Nephron (organoid): ENCODE measurements around the gene RP9.

Experiments used
- H3K27ac Mint-ChIP-seq, 3 experiments: 2 replicates each; pipeline ENCODE4 v1.8.0; 2020; ENCODE audit warnings: mixed read lengths in 3 of 3, mild to moderate bottlenecking in 2 of 3, moderate library complexity in 1 of 3
- H3K27me3 Mint-ChIP-seq: 2 replicates; pipeline ENCODE4 v1.8.0; 2021; ENCODE audit warnings: low read depth, mild to moderate bottlenecking, moderate library complexity, mixed read lengths
- H3K36me3 Mint-ChIP-seq: 2 replicates; pipeline ENCODE4 v1.8.0; 2020; ENCODE audit warnings: low read depth, mixed read lengths
- H3K4me1 Mint-ChIP-seq: 2 replicates; pipeline ENCODE4 v1.8.0; 2020; ENCODE audit warnings: mixed read lengths
- H3K4me3 Mint-ChIP-seq, 3 experiments: 2 replicates each; pipeline ENCODE4 v1.8.0; 2020; ENCODE audit warnings: mild to moderate bottlenecking in 3 of 3, mixed read lengths in 3 of 3, moderate library complexity in 2 of 3
- H3K9me3 Mint-ChIP-seq: 2 replicates; pipeline ENCODE4 v1.8.0; 2020; ENCODE audit warnings: mixed read lengths
- TF ChIP-seq, protein P1 (sequence below), 3 experiments: fragments of 200-600 bp; sonication (generic); IDR thresholded peaks; one replicate each; pipeline ENCODE4 v1.5.0; 2021; ENCODE audit warnings: antibody characterized with exemption in 3 of 3; ENCODE audit not compliant: unreplicated experiment in 3 of 3

The RP9 gene

GRCh38 chr7:33075818-33076518, 33.2 kb downstream of the RP9 start:
- Mint-ChIP-seq H3K36me3 (no peaks in the 10 kb centered on the region), H3K4me3 (no peak overlapping the region), H3K9me3 (peaks cover 15% of the 10 kb centered on the region), H3K27ac (no peak overlapping the region), H3K4me1 (peaks cover 8% of the 10 kb centered on the region), H3K27me3 (peaks cover 12% of the 10 kb centered on the region)
- TF ChIP-seq, protein P1, sequence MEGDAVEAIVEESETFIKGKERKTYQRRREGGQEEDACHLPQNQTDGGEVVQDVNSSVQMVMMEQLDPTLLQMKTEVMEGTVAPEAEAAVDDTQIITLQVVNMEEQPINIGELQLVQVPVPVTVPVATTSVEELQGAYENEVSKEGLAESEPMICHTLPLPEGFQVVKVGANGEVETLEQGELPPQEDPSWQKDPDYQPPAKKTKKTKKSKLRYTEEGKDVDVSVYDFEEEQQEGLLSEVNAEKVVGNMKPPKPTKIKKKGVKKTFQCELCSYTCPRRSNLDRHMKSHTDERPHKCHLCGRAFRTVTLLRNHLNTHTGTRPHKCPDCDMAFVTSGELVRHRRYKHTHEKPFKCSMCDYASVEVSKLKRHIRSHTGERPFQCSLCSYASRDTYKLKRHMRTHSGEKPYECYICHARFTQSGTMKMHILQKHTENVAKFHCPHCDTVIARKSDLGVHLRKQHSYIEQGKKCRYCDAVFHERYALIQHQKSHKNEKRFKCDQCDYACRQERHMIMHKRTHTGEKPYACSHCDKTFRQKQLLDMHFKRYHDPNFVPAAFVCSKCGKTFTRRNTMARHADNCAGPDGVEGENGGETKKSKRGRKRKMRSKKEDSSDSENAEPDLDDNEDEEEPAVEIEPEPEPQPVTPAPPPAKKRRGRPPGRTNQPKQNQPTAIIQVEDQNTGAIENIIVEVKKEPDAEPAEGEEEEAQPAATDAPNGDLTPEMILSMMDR (IDR thresholded peaks at IDR 0.05; ENCODE audit: unreplicated experiment in 3 of 3) = no peak

GRCh38 chr7:33073243-33073642, 36.0 kb downstream of the RP9 start:
- Mint-ChIP-seq H3K4me3 (no peak overlapping the region), H3K9me3 (peaks cover 32% of the 10 kb centered on the region), H3K27me3 (peaks cover 12% of the 10 kb centered on the region), H3K27ac (no peak overlapping the region), H3K4me1 (peaks cover 8% of the 10 kb centered on the region), H3K36me3 (no peaks in the 10 kb centered on the region)
- TF ChIP-seq, protein P1 (IDR thresholded peaks at IDR 0.05; ENCODE audit: unreplicated experiment in 3 of 3) = no peak

GRCh38 chr7:33072471-33072870, 36.7 kb downstream of the RP9 start:
- H3K4me1 Mint-ChIP-seq = peaks cover 8% of the 10 kb centered on the region
- no peaks in the 10 kb centered on the region for H3K36me3 Mint-ChIP-seq
- H3K27me3 Mint-ChIP-seq = peaks cover 12% of the 10 kb centered on the region
- peak overlapping the region in 2 of 3 experiments; percentile 51 to 89 for H3K27ac Mint-ChIP-seq
- H3K9me3 Mint-ChIP-seq = peaks cover 36% of the 10 kb centered on the region
- no peak overlapping the region for H3K4me3 Mint-ChIP-seq
- TF ChIP-seq, protein P1 (IDR thresholded peaks at IDR 0.05; ENCODE audit: unreplicated experiment in 3 of 3) = no peak

DNA sequence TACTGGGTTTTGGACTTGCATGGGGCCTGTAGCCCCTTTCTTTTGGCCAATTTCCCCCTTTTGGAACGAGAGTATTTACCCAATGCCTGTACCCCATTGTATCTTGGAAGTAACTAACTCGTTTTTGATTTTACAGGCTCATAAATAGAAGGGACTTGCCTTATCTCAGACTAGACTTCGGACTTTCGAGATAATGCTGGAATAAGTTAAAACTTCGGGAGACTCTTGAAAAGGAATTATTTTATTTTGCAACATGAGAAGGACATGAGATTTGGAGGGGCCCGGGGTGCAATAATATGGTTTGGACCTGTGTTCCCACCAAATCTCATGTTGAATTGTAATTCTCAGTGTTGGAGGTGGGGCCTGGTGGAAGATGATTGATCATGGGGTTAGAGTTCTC, 38.4 kb downstream of the RP9 start:
- Mint-ChIP-seq H3K4me3 (no peak overlapping the region), H3K36me3 (peaks cover 8% of the 10 kb centered on the region), H3K4me1 (peaks cover 8% of the 10 kb centered on the region), H3K27me3 (peaks cover 8% of the 10 kb centered on the region), H3K9me3 (peaks cover 49% of the 10 kb centered on the region), H3K27ac (no peak overlapping the region)
- TF ChIP-seq, protein P1 (IDR thresholded peaks at IDR 0.05; ENCODE audit: unreplicated experiment in 3 of 3) = no peak

- H3K27me3 Mint-ChIP-seq = peaks cover 7% of the 10 kb centered on the region
- peaks cover 12% of the 10 kb centered on the region for H3K36me3 Mint-ChIP-seq
- TF ChIP-seq, protein P1 (IDR thresholded peaks at IDR 0.05; ENCODE audit: unreplicated experiment in 3 of 3) = no peak
- peaks cover 53% of the 10 kb centered on the region for H3K9me3 Mint-ChIP-seq
- peaks cover 8% of the 10 kb centered on the region for H3K4me1 Mint-ChIP-seq
- H3K27ac Mint-ChIP-seq = no peak overlapping the region
- H3K4me3 Mint-ChIP-seq = no peak overlapping the region
These were observed 38.9 kb downstream of the RP9 start for GRCh38 chr7:33070277-33070676.

- Mint-ChIP-seq H3K27ac (no peak overlapping the region), H3K27me3 (peaks cover 7% of the 10 kb centered on the region), H3K36me3 (peaks cover 30% of the 10 kb centered on the region), H3K9me3 (peaks cover 69% of the 10 kb centered on the region), H3K4me3 (no peak overlapping the region), H3K4me1 (peaks cover 14% of the 10 kb centered on the region)
- TF ChIP-seq, protein P1 (IDR thresholded peaks at IDR 0.05; ENCODE audit: unreplicated experiment in 3 of 3) = no peak
These were observed 41.3 kb downstream of the RP9 start for GRCh38 chr7:33067921-33068320.
